ENCODE data around the gene MAP2K7. TPM values are rescaled to one million over a fixed set of nuclear protein-coding genes. Genes with fewer than 3 reads are reported as not detected.

MAP2K7 gene
- total RNA-seq, 1 experiment from 2014 or later = 54.0 TPM

DNA sequence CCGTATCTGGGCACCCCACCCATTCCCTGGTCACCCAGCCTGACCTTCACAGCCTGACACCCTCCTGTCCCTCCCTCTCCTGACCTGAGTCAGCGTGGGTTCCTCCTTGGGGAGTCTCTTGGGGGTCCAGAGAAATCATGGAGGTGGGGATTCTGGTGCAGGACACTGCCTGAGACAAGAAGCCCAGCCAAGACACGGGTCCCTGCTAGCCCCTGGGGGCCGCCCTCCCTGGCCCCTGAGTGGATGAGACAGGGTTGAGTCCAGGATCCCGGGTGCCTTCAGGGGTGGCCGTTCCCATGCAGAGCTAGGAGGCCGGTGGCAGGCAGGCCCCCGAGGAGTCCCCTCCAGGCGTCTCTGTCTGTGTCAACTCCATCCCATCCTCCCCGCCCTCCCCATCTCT is 1.6 kb downstream of the MAP2K7 start:
- Histone ChIP-seq H3K27me3 (ENCODE audit: insufficient read depth, low read depth) (no peaks in the 10 kb centered on the region), H3K4me2 (peak overlapping the region; percentile 99)

GRCh38 chr19:7905859-7906258 is 2.2 kb downstream of the MAP2K7 start:
- BruUV-seq (replicated peaks) = no TSS peak
- Histone ChIP-seq H3K27me3 (ENCODE audit: insufficient read depth, low read depth) (no peaks in the 10 kb centered on the region), H3K36me3 (ENCODE audit: low read depth) (0 out of 2 replicates have a peak, but pooled peaks cover 3% of the 10 kb centered on the region), H3K27ac (no peak overlapping the region), H3K9me2 (ENCODE audit: insufficient read depth) (no peaks in the 10 kb centered on the region), H3K79me2 (ENCODE audit: low read depth) (peaks cover 63% of the 10 kb centered on the region), H4K20me1 (ENCODE audit: insufficient read depth) (peaks cover 46% of the 10 kb centered on the region), H3F3A (ENCODE audit: insufficient read depth, low read depth) (peaks cover 14% of the 10 kb centered on the region; the same call in 1 of the 2 replicates), H3K9me3 (ENCODE audit: insufficient read depth, low read depth) (no peaks in the 10 kb centered on the region), H3K4me1 (replicated peaks; ENCODE audit: insufficient read depth) (peaks cover 16% of the 10 kb centered on the region; the same call in 1 of the 2 replicates), H3K4me2 (no peak overlapping the region), H3K4me3 (no peak overlapping the region), H2AFZ (no peak overlapping the region)
- ChIA-PET POLR2A (ENCODE audit: unreplicated experiment) (no interaction called here), CTCF (no interaction called here)
- no peak for TF ChIP-seq EZH2 (IDR thresholded peaks at IDR 0.05; ENCODE audit: low read depth)
- TF ChIP-seq, protein P1, sequence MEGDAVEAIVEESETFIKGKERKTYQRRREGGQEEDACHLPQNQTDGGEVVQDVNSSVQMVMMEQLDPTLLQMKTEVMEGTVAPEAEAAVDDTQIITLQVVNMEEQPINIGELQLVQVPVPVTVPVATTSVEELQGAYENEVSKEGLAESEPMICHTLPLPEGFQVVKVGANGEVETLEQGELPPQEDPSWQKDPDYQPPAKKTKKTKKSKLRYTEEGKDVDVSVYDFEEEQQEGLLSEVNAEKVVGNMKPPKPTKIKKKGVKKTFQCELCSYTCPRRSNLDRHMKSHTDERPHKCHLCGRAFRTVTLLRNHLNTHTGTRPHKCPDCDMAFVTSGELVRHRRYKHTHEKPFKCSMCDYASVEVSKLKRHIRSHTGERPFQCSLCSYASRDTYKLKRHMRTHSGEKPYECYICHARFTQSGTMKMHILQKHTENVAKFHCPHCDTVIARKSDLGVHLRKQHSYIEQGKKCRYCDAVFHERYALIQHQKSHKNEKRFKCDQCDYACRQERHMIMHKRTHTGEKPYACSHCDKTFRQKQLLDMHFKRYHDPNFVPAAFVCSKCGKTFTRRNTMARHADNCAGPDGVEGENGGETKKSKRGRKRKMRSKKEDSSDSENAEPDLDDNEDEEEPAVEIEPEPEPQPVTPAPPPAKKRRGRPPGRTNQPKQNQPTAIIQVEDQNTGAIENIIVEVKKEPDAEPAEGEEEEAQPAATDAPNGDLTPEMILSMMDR (conservative IDR thresholded peaks at IDR 0.05) = no peak
- intact Hi-C loops (cut with micrococcal nuclease; ENCODE audit: unreplicated experiment) = no loop called here
- DNase-seq = no peak

More for the DNA sequence above, 1.6 kb downstream of the MAP2K7 start:
- H3F3A ChIP-seq (ENCODE audit: insufficient read depth, low read depth) = peaks cover 19% of the 10 kb centered on the region; the same call in 1 of the 2 replicates
- no peak for TF ChIP-seq EZH2 (IDR thresholded peaks at IDR 0.05; ENCODE audit: low read depth)
- TF ChIP-seq, protein P1 (conservative IDR thresholded peaks at IDR 0.05) = no peak
- no peaks in the 10 kb centered on the region for H3K9me2 ChIP-seq (ENCODE audit: insufficient read depth)
- H3K4me3 ChIP-seq = peak overlapping the region; percentile 74
- CTCF ChIA-PET = no interaction called here
- peaks cover 46% of the 10 kb centered on the region for H4K20me1 ChIP-seq (ENCODE audit: insufficient read depth)
- no peak overlapping the region for H2AFZ ChIP-seq
- H3K4me1 ChIP-seq (replicated peaks; ENCODE audit: insufficient read depth) = peaks cover 16% of the 10 kb centered on the region; the same call in 1 of the 2 replicates
- H3K36me3 ChIP-seq (ENCODE audit: low read depth) = 0 out of 2 replicates have a peak, but pooled peaks cover 3% of the 10 kb centered on the region
- BruUV-seq (replicated peaks) = no TSS peak
- intact Hi-C loops (cut with micrococcal nuclease; ENCODE audit: unreplicated experiment) = no loop called here
- no peak overlapping the region for H3K27ac ChIP-seq
- no peaks in the 10 kb centered on the region for H3K9me3 ChIP-seq (ENCODE audit: insufficient read depth, low read depth)
- peaks cover 63% of the 10 kb centered on the region for H3K79me2 ChIP-seq (ENCODE audit: low read depth)
- POLR2A ChIA-PET (ENCODE audit: unreplicated experiment) = no interaction called here
- DNase-seq = no peak

DNA sequence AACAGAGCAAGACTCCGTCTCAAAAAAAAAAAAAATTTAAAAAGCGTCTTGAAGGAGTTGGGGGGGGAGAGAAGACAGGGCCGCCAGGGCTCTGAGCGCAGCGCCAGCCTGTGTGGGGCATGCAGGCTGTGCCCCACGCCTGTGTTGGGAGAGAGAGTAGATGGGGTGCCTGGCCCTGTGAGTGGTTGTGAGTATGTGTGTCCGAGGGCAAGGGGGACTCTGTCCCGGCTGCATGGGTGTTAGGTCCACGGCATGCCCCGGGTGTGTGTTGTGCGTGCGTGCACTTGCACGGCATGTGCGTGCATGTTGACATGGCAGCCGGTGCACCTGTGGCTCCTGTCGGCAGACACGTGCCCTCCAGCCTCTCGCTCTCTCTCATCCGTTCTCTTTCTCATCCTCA is 3.4 kb downstream of the MAP2K7 start:
- intact Hi-C loops (cut with micrococcal nuclease; ENCODE audit: unreplicated experiment) = no loop called here
- no peak for DNase-seq
- Histone ChIP-seq H4K20me1 (ENCODE audit: insufficient read depth) (peaks cover 46% of the 10 kb centered on the region), H3K27ac (no peak overlapping the region), H3K4me1 (replicated peaks; ENCODE audit: insufficient read depth) (peaks cover 14% of the 10 kb centered on the region; the same call in 1 of the 2 replicates), H2AFZ (no peak overlapping the region), H3F3A (ENCODE audit: insufficient read depth, low read depth) (peaks cover 4% of the 10 kb centered on the region; the same call in 1 of the 2 replicates), H3K9me2 (ENCODE audit: insufficient read depth) (no peaks in the 10 kb centered on the region), H3K9me3 (ENCODE audit: insufficient read depth, low read depth) (no peaks in the 10 kb centered on the region), H3K4me2 (no peak overlapping the region), H3K27me3 (ENCODE audit: insufficient read depth, low read depth) (no peaks in the 10 kb centered on the region), H3K4me3 (no peak overlapping the region), H3K36me3 (ENCODE audit: low read depth) (0 out of 2 replicates have a peak, but pooled peaks cover 7% of the 10 kb centered on the region), H3K79me2 (ENCODE audit: low read depth) (peaks cover 50% of the 10 kb centered on the region)
- no TSS peak for BruUV-seq (replicated peaks)
- POLR2A ChIA-PET (ENCODE audit: unreplicated experiment) = no interaction called here
- CTCF ChIA-PET = interaction anchor here (0.6 kb wide), 1 partner anchor 153 kb away, joined by 5 read pairs; no protein-coding TSS in a partner anchor
- TF ChIP-seq, protein P1 (conservative IDR thresholded peaks at IDR 0.05) = no peak
- no peak for TF ChIP-seq EZH2 (IDR thresholded peaks at IDR 0.05; ENCODE audit: low read depth)
